Body of pancreas (tissue), 4 donors: ENCODE results near the gene FAM169A. TPM values are rescaled to one million over a fixed set of nuclear protein-coding genes. Genes with fewer than 3 reads are reported as not detected.
A peak's percentile ranks its signal among the peaks of the same experiment; 100 is the strongest.

Source experiments
- ATAC-seq: fragments of 150-250 bp; one replicate; pipeline ENCODE4 v1.9.1; 2016
- DNase-seq, 4 donors: peaks; one replicate each; pipeline ENCODE4 v3.0.0-alpha.2; 2019
- H3K27ac ChIP-seq, 4 donors: fragments of 200-600 bp; sonication (generic); 1 replicate in 3 of 4; 2 replicates in 1 of 4; pipeline versions ENCODE4 v1.5.1 to v1.6.1; 2016 to 2019; ENCODE audit warnings: mild to moderate bottlenecking in 1 of 4, mixed read lengths in 1 of 4, moderate library complexity in 1 of 4
- H3K27me3 ChIP-seq, 2 donors: fragments of 200-600 bp; sonication (generic); one replicate each; pipeline ENCODE4 v1.6.0; 2016; ENCODE audit warnings: mild to moderate bottlenecking in 1 of 2
- H3K36me3 ChIP-seq, 2 donors: fragments of 200-600 bp; sonication (generic); replicated peaks in 1 of 2; 2 replicates each; pipeline ENCODE4 v1.5.1; 2016; ENCODE audit warnings: low read depth in 2 of 2; ENCODE audit not compliant: insufficient read depth in 1 of 2
- H3K4me1 ChIP-seq: fragments of 200-600 bp; sonication (generic); one replicate; pipeline ENCODE4 v1.6.0; 2016
- H3K4me3 ChIP-seq, 2 donors: fragments of 200-600 bp; sonication (generic); 1 replicate in 1 of 2; 2 replicates in 1 of 2; pipeline ENCODE4 v1.5.1; 2016 to 2019
- H3K9me3 ChIP-seq, 3 donors: fragments of 200-600 bp; sonication (generic); 1 replicate in 2 of 3; 2 replicates in 1 of 3; pipeline ENCODE4 v1.5.1; 2016
- CTCF ChIP-seq, 7 experiments: fragments of 450-650 bp in 4 of 7; fragments of 200-600 bp in 3 of 7; sonication (generic) in 3 of 7; IDR thresholded peaks; one replicate each; pipeline ENCODE4 v1.5.1; 2016 to 2019; ENCODE audit warnings: antibody characterized with exemption in 7 of 7
- POLR2A ChIP-seq, 3 donors: fragments of 450-650 bp; IDR thresholded peaks; one replicate each; pipeline ENCODE4 v1.6.1; 2016; ENCODE audit warnings: antibody characterized with exemption in 3 of 3, mild to moderate bottlenecking in 2 of 3
- WGBS, 2 donors: methylation state at CpG; one replicate each; pipeline ENCODE4 v1.1.5; 2017; 5-methylcytosine and 5-hydroxymethylcytosine counted together
- intact Hi-C: fragments of 100-400 bp; cut with DNase I; formaldehyde crosslinking; loops from one replicate; pipeline ENCODE4 v1.15.1; 2023
- total RNA-seq, 2 donors: library from RNA; depleted of rRNA; stranded (reverse); fragments of >200 nt; gene quantifications; one replicate each; pipeline ENCODE4 v1.1.0, GENCODE V29; 2016

Gene FAM169A
- total RNA-seq, 2 donors from 2014 or later: 2.0 to 2.9 TPM

DNA sequence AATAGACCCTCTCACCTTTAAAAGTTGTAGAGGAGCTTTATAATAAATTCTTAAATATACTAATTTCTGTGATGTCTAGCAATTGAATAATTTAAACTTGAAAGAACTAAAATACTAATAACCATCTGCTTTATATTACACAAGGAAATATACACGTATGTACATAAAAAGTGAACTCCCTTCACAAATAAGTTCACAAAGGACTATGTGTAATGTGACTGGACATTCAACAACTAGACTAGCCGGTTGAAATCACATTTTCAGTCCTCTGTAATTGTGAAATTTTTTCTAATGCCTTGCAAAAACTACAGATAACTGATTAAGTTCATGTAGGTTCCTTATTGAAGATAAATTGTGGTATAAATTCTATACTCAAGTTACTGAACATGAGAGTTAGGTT is 87.6 kb downstream of the FAM169A start:
- H3K36me3 ChIP-seq: peaks cover 0 to 16% of the 10 kb centered on the region in 2 donors
- TF ChIP-seq CTCF (IDR thresholded peaks at IDR 0.05): no peak
- no peak for TF ChIP-seq POLR2A (IDR thresholded peaks at IDR 0.05)
- intact Hi-C loops: loop anchor here (10.0 kb wide), 1 partner anchor 136 kb away; no protein-coding TSS in a partner anchor

DNA sequence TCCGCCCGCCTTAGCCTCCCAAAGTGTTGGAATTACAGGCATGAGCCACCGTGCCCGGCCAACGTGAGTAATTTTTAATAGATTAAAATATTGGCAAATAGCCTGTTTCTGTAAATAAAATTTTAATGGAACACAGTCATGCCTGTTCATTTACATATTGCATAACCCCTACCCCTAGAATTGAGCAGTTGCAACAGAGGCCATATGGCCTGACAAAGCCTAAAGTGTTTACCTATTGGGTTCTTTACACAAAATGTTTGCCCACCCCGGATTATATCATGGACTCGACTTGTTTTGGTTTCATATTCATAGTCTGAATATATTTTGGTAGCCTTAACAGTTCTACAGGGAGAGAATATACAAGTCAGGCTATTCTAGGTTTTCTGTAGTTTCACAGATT is 93.8 kb downstream of the FAM169A start:
- no peak overlapping the region for H3K4me3 ChIP-seq
- DNase-seq (no peak), ATAC-seq (no peak)
- H3K9me3 ChIP-seq: no peaks in the 10 kb centered on the region
- H3K4me1 ChIP-seq: peaks cover 10% of the 10 kb centered on the region
- no peak overlapping the region for H3K27ac ChIP-seq
- peaks cover 0 to 32% of the 10 kb centered on the region in 2 donors for H3K36me3 ChIP-seq
- TF ChIP-seq CTCF (IDR thresholded peaks at IDR 0.05): no peak
- TF ChIP-seq POLR2A (IDR thresholded peaks at IDR 0.05): no peak
- intact Hi-C loops: loop anchor here (10.0 kb wide), 1 partner anchor 142 kb away; no protein-coding TSS in a partner anchor
- H3K27me3 ChIP-seq: no peaks in the 10 kb centered on the region
- 67 to 70% methylated on average over 7 of the region's 7 CpGs for WGBS, 2 donors

More for the DNA sequence above, 87.6 kb downstream of the FAM169A start:
- Histone ChIP-seq H3K4me1 (no peaks in the 10 kb centered on the region), H3K4me3 (no peak overlapping the region), H3K27me3 (no peaks in the 10 kb centered on the region), H3K9me3 (no peaks in the 10 kb centered on the region), H3K27ac (no peak overlapping the region)
- DNase-seq (no peak), ATAC-seq (no peak)
- WGBS, 2 donors: 66 to 71% methylated on average over 2 of the region's 2 CpGs

DNA sequence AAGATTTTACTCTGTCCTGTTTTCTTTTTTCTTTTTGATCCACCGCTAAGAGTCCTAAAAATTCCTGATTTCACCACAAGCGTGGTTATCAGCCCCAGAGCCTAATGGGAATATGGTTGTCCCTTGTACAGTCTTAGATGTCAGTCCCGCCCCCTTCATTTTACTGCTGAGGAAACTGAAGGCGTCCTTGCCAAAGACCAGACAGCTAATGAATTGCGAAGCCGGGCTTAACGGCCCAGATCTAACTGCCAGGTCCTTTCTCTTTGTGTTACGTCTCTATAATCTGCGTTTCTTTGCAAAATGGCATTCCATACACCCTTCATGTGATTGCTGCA is 98.6 kb downstream of the FAM169A start:
- no peak for ATAC-seq
- 0 to 2% methylated on average over 9 of the region's 9 CpGs for WGBS, 2 donors
- peak in 2 of 4 donors; percentile 11 to 21 for DNase-seq
- Histone ChIP-seq H3K4me1 (peaks cover 25% of the 10 kb centered on the region), H3K4me3 (peak overlapping the region; percentile 92 to 98), H3K9me3 (no peaks in the 10 kb centered on the region), H3K36me3 (peaks cover 0 to 10% of the 10 kb centered on the region in 2 donors), H3K27ac (peak overlapping the region in 3 of 4 donors; percentile 62 to 77 (median 74)), H3K27me3 (no peaks in the 10 kb centered on the region)
- TF ChIP-seq POLR2A (IDR thresholded peaks at IDR 0.05): no peak
- TF ChIP-seq CTCF (IDR thresholded peaks at IDR 0.05): no peak
- intact Hi-C loops: no loop called here

DNA sequence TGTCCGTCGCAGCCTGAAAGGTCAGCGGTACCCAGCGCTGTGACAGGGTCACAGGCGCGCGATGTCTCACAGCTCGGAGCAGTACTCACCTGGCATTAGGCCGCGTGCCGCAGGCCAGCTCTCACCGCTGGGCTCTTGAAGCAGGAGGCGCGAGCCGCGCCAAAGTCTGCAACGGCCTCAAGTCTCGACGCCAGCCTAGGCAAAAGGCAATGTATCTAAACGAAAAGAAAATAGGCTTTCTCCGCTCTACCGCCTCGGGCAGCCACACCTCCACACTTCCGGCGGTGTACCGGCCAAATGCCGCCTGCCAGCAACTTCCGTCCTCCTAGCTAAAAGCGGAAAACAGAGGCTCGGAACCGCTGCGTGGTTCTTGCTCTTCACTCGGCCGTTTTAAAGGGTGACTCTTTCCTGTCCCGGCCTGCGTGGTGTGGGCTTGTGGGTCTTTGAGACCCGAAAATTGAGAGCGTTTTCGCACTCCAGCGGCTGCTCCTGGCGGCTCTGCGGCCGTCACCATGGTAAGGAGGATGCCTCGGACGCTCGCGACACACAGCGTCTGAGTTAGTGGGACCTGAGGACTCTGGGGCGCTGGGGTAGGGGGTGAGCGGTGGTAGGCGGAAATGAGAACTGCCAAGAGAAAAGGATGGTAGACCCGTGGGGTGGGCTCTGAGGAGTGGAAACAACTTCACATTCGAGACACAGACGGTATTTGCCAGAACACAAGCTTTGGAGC is 99.2 kb downstream of the FAM169A start, which contains the start of the genes GFM2 and NSA2:
Gene GFM2, minus strand, starts transcription at position 269 of the 730 bp plus-strand sequence. CDS start 3,375 bp downstream, outside the sequence.
Gene NSA2, plus strand, starts transcription at position 401 of the 730 bp plus-strand sequence. Its CDS starts 112 bp downstream, at position 513.
- no peaks in the 10 kb centered on the region for H3K27me3 ChIP-seq
- 0% methylated on average over 31 to 54 of the region's 54 CpGs for WGBS, 2 donors
- H3K27ac ChIP-seq: peak within 1 kb of the TSS in 3 of 4 donors; percentile 62 to 77 (median 74)
- peaks cover 0 to 8% of the 10 kb centered on the region in 2 donors for H3K36me3 ChIP-seq
- DNase-seq: peak; percentile 92 to 95 (median 94)
- TF ChIP-seq CTCF (IDR thresholded peaks at IDR 0.05) (peak in 1 of 7 experiments; percentile 33), POLR2A (IDR thresholded peaks at IDR 0.05) (peak in 2 of 3 donors; percentile 57 to 66)
- H3K4me3 ChIP-seq: peak within 1 kb of the TSS; percentile 92 to 98
- peak; percentile 97 for ATAC-seq
- intact Hi-C loops: no loop called here
- H3K4me1 ChIP-seq: peaks cover 25% of the 10 kb centered on the region
- no peaks in the 10 kb centered on the region for H3K9me3 ChIP-seq
